GM18502 (cell line): ENCODE measurements around the gene TLK1.

Experiments
- ATAC-seq: cut with Tn5 transposase; IDR thresholded peaks from one replicate; pipeline ENCODE4 v1.9.1; 2021; ENCODE audit warnings: mild to moderate bottlenecking; ENCODE audit not compliant: unreplicated experiment, poor library complexity

TLK1 gene

DNA sequence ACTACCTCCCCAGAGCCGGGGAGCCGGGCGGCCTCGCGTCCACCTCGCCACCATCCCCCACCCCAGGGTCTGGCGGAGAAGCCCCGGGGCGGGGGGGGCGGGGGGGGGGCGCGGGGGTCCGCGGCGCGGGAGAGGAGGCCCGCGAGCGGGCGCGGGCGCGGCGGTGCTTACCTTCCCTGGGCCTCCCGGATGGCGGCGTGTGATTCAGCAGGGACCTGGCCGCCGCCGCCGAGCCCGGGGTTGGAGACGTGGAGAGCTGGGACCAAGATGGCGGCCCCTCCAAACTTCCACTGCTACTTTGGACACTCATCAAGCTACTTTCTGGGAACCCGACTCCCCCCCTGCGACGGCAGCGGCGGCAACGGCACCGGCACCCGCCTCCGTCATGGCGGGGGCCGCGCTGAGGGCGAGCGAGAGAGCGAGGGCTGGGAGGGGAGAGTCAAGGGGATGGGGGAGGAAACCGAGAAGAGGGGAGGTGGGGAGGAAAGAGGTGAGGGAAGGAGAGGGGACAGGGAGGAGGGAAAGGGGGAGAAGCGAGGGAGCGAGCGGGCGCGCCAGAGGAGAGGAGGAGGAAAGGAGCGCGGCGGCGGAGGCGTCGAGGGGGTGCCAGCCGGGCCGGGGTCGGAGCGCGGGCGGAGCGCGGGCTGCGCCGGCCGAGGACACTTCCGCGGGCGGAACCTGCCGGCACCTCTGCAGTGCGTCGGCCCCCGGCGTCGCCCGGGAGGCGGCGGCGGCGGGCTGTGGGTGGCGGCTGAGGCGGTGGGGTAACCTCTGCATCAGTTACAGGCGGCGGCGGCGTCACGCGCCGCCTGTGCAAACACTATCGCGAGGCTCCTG, at the start of gene TLK1:
Gene TLK1 (minus strand): TSS at position 775 of the 837 bp plus-strand sequence. CDS start 465 bp downstream, at position 310.
- peak; percentile 55 for ATAC-seq

DNA sequence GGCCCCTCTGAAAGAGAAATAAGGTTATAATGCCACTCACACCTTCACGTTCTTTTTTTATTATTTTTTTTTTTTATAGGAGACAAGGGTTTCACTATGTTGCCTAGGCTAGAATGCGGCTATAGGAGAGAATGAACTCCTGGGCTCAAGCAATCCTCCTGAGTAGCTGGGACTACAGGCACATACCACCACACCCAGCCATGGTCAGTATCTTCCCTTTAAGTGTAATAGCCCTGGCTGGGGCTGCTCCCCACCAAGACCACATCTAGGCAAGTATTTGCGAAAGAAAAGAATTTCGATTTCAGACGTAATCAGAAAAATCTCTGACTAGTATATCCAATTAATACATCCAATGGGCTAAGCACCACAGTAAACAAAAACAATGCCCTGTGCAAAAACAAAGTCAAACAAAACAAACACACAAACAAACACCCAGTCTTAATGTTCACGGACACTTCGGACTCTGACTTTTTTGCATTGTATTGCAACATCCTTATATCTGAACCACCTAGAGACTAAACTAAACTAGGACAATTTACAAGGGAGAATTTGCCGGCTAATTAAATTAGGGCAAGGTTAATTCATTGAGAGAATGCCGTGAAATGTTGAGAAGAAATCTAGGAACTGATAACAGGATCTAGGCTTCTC, 49.6 kb upstream of the TLK1 start:
- ATAC-seq, result no peak

DNA sequence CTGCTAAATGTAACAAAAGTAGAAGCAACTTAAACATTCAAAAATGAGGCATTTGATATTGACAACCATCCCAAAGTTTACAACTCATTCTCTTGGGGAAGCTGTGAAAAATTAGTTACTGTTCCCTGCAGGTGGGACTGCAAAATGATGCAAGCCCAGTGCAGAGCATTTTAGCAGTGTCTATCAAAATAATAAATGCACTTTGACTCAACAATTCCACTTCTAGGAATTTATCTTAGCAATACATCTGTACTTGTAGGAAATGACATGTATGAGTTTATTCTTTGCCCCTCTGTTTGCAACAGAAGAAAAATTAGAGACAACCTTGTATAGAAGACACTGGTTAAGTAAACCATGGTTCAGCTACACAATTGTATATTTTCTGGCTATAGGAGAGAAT, 48.0 kb upstream of the TLK1 start:
- no peak for ATAC-seq

DNA sequence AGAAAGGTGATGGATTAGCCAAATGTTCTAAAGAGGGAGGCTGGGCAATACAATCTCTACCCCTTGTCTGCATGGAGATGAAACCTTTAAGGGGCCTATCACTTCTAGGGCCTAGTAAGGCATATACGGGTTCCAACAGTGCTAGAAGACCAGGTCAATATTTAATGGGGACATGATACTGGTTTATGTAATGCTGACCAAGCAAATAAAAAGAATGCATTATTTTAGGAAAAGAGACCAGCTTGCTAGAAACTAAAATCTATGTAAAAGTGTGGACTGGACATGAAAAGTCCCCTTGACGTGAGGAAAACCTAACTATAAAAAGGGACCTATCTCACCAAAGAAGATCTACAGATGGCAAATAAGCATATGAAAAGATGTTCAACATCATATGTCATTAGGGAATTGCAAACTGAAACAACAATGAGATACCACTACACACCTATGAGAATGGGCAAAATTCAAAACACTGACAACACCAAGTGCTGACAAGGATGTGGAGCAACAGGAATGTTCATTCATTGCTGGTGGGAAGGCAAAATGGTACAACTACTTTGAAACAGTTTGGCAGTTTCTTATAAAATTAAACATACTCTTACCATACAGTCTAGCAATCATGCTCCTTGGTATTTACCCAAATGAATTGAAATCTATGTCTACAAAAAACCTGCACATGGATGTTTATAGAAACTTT, 45.9 kb upstream of the TLK1 start:
- ATAC-seq, result no peak

DNA sequence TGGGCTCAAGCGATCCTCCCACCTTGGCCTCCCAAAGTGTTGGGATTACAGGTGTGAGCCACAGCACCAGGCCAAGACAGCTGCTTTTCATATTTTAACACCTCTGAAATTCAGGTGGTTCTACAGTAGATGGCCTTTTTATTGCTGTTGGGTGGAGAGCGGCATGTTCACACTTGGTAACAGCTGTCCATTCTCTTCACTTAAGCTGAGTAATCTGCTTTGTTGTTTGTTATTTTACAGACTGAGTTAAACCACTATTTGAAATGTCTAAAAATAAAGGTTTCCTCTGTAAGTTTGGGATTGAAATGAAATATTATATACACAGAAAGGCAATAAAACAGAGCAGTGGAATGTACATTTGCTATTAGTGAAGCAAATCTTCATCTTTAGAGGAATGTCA, 44.9 kb upstream of the TLK1 start:
- ATAC-seq, result no peak

DNA sequence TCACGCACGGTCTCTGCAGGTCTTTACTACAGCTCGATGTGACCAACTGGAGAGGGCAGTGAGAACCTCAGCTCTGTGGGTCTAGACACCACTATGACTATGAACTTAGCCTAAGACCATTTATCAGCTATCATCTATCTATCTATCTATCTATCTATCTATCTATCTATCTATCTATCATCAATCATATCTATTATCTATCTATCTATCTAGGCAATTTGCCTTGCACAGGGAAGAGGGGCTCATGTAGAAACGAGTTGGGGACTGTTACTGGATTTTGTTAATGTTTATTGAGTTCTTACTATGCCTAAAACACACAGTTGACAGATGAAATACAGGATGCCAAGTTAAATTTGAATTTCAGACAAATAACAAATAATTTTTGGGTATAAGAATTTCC, 41.1 kb upstream of the TLK1 start:
- ATAC-seq, result no peak

DNA sequence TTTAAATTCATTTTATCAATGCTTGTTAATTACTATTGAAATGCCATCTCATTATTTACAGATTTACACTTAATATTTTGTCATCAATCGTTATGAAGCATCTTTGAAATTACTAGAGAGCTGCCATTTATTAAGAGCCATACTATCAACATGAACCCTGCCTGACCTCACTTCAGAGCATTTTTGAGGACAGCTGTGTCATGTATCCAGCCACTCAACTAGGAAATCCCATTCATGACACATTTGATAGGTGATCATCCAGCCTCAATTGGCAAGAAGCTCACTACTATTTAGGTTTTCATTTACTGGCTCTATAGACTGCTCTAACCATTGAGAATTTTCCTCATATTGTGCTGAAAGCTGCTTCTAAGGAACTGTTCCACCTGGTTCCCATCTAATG, 40.6 kb upstream of the TLK1 start:
- no peak for ATAC-seq

DNA sequence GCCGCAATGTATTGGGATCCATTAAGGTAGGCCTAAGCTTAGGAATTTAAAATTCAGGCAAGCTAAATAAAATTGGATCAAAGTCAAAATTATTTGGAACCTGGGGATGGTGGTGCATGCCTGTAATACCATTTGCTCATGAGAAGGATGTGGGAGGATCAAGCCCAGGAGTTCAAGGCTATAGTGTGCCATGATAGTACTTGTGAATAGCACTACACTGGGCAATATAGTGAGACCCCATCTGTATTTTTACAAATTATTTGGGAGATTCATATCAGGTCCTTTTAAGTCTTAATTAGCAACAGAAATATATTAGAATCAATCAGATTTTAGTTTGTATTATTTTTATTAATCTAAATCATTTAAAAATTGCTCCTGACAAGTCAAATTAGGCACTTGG, 39.8 kb upstream of the TLK1 start:
- ATAC-seq, result no peak

DNA sequence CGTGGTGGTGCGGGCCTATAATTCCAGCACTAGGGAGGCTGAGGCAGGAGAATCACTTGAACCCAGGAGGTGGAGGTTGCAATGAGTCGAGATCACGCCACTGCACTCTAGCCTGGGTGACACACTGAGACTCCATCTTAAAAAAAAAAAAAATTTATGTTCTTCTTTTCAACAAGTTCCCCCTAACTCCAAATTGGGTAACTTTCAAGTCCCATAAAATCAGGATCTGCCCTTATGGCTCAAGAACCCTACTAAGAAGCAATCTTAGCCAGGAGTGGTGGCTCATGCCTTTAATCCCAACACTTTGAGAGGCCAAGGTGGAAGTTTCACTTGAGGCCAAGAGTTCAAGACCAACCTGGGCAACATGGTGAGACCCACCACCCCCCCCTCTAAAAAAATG, 30.3 kb upstream of the TLK1 start:
- no peak for ATAC-seq

DNA sequence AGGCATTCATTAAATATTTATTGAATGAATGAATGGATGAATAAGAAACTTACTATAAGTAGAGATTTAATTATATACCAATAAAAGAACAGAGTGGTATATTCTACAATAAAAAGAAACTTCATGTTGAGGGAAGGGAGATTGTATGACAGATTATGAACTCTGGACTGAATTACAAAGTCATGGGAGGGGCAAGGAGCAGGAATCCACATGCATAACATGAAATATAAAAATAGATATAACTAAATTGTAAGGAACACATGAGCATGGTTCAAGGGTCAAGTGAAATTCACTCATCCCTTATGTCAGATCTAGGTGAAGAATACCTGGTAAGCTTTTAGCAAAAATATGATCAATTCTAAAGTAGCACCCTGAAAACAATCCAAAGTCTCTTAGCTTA, 27.1 kb upstream of the TLK1 start:
- ATAC-seq, result no peak

DNA sequence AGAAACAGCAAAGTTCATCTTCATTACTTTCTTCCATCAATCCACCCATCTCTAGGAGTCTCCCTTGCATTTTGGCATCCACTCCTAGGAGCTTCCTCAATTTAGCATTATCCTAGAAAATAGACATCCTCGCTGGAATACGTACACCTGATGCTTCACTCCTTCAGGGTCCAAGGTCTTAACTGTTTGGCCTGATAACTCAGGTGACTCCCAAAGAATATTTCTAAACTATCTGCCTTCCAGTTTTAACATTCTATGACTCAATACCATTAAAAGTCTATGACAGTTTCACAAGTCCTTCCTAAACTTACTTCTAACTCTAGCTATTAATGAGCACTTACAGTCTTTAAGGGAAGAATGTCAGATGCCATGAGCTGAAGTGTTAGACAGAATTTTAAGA, 26.5 kb upstream of the TLK1 start:
- no peak for ATAC-seq

DNA sequence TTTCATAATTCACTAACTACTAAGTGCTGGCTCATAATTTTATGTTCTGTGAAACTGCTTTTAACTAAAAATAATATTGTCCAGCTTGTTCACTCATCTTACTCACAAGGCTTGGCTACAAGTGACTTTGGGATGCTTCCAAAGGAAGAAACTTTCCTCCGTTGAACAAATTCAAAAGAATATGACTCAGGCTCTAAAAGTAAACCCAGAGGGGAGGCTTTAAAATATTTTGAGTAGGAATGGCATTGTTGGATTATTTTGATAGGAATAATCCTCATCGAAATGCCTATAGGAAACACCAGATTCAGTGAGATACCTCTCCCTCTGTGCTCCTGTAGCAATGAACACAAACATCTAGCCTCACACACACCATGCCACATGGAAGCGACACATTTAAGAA, 25.2 kb upstream of the TLK1 start:
- ATAC-seq, result no peak

DNA sequence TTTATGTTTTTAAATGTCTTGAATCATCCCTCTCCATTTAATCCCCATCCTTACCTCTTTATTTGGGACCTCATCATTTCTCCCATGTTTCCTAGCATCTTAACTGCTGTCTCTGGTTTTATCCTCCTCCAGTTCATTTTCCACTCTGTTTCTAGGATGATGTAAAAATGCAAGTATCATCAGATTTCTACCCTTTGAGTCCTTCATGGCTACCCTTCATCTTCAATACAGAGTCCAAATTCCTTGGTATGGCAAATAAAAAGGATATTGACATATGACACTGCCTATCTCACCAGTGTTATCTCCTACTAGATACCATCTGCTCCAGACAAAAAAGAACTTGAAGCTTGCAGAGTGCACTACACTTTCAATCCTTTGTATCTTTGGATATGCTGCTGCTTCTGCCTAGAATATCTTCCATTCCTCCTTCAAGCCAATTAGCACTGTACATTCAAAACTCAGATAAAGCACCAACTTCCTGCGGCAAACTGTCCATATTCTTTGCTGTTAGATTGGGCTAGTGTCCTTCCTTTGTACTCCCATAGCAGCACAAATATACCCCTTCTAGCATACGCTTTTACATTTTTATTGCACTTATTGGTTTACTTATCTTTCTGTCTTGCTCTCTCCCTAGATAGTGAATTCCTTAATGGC, 24.6 kb upstream of the TLK1 start:
- ATAC-seq, result no peak

DNA sequence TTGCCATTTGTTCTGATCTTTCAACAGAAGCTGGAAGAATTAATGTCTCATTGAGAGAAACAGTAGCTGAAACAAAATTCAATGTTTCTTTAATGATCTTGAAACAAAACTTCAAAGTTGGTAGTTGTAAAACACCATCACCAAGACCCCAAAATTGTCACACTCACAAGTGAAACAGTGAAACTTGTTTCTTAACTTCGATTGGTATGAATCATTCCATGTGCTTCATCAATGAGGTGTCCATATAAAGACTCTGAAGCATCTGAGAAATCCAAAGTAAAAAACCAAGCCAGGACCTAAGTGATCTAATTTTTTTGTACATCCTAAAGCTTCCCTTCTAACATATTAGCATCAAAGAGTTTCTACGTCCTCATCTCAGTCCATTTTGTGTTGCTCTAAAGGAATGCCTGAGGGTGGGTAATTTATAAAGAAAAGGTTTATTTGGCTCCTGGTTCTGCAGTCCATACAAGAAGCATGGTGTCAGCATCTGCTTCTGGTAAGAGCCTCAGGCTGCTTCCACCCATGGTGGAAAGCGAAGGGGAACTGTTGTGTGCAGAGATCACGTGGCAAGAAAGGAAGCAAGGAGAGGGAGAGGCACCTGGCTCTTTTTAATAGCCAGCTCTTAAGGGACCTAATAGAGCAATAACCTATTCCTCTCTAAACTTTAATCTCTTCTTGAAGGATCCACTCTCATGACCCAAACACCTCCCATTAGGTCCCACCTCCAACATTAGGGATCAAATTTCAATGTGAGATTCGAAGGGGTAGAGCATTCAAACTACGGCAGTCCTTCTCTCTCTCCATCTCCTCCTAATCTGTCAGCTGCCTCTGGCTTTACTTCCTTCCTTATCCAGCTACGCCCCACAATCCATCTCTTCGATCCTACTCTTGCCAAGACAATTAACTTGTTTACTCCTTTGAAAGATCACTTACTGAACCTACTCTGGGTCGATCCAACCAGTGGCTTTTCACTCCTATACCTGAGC, 20.7 kb upstream of the TLK1 start:
- no peak for ATAC-seq

DNA sequence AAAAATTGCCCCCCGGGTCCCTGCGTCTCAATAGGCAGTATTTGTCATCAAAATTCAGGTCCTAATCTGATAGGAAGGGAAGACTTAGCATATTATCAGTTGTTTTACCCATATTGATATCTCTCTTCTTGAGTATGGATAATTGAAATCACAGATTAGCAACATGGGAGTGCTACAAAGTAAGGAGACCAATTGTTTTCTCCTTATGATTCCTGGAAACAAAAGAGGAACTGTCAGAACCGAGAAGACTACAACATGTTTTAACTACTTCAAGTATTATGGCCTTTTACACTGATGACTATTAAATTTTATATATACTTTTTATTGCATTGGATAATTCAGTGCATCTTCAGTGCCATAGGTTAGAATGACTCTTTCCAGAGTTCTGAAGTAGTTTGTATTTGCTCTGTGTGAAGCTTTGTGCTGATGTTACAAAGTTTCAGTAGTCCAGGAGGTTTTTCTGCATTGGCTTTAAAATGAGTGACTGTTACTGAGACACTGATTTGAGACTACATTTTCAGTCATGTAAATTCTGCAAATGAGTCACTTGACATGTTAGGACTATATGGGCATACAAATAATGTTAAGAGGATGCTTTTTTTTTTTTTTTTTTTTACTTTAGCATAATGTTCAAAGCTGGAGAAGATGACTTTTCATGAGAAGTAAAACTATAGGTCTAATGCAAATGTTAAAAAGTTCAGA, 19.7 kb upstream of the TLK1 start:
- ATAC-seq, result peak; percentile 56

DNA sequence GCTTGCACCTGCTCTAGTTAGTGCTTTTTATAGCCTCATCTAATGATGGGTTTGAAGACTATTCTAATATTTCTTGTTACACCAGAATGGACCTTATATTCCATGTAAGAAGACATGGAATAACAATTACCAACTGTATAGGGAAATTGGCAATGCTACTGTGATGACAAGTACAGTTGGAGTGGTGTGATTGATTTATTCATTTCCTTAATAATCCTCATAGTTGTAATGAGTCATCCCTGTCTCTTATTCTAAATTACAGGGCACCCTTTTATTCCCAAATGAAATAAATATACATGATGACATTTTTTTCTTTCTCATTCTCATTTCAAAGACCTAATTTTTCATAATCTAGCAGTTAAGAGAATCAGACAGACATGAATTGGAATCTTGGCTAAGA, 18.3 kb upstream of the TLK1 start:
- ATAC-seq, result no peak

DNA sequence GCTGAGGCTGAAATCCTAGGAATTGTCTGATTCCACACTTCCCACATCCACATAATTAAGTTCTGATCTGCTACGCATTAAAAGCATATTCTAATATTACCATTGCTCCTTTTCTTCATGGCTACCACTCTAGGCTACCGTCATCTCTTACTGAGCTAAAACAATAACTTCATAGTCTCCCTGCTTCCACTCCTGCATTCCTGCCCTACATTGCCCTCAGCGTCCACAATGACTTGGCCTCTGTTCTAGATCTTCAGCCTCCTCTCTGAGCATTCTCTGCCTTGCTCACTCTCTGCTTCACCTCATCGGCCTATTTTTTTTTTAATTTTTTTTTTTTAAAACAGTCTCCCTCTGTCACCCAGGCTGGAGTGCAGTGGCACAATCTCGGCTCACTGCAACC, 15.8 kb upstream of the TLK1 start:
- ATAC-seq, result no peak

DNA sequence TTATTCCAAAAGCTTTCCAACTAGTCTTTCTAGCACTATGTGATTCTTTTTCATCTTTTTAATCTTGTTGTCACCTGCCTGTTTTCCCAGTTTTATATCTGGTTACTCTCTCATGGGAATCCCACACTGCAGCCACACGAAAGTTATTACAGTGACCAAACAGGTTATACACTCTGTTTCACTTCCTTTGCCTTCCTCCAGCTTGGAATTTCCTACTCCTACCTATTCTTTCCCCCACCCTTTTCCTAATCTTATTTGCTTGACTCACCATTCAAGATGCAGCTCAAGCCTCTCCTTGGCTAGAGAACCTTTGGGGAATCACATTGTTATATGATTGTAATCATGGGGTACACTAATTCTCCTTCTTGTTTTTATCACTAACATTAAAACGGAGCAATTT, 13.4 kb upstream of the TLK1 start:
- no peak for ATAC-seq

DNA sequence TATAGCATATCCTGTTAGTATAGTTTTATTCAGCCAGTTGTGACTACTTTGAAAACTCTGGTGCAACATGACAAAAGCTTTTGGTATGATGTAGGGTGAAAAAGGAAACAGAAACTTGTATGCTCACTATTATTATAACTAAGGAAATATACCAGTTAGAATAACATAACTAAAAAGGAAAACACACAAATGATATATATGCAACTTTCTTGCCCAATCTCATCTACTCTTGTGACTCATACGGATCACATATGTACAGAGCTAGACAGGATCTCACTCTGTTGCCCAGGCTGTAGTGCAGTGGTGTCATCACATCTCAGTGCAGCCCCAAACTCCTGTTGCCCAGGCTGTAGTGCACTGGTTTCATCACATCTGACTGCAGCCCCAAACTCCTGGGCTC, 12.4 kb upstream of the TLK1 start:
- no peak for ATAC-seq
